ENCODE data around the gene PPP1R14B.

Gene PPP1R14B

DNA sequence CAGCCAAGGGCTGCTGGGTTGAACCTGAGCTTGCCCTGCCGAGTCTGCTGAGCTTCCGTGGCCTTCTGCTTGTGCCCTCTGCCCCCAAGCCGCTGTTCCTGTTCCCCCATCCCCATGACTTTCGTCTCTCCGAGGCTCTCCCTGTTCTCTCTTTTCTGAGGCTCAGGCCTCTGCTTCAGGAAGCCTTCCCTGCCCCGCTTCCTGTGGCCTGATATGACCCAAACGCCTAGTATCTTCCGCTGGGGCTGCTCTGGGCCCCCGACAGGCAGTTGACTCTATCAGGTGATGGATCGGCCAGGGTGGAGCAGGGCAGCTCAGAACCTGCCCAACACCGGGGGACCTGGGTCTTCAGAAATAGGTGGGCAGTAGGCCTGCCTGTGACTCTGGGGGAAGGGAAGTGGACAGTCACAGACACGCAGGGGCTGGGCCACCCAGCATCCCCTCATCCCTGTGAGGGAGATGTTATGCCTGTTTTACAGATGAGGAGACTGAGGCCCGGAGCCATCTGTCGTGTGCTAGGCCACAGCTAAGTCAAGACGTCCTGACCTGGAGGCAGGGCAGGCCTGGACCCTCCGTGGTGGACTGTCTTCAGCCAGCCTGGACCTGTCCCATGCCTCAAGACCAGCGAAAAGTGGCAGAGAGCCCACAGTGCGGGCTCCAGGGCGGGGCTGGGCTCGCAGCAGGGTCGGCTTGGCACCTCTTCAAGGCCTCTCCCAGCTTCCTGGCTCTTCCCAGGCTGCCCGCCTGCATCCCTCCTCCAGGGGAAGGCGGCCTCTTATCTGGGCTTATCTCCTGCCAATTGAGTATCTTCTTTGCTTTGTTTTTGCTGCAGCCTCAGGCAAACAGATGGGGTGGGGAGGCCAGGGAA is 21.5 kb upstream of the PPP1R14B start:
- H3K27ac Mint-ChIP-seq: peak overlapping the region; percentile 99
- peaks cover 25% of the 10 kb centered on the region for H3K4me1 Mint-ChIP-seq (ENCODE audit: low read depth)
- H3K4me3 Mint-ChIP-seq: peak overlapping the region; percentile 98
- no peak for DNase-seq
- H3K27me3 Mint-ChIP-seq: no peaks in the 10 kb centered on the region
- H3K36me3 Mint-ChIP-seq (ENCODE audit: low read depth): peaks cover 42% of the 10 kb centered on the region
- no peaks in the 10 kb centered on the region for H3K9me3 Mint-ChIP-seq

DNA sequence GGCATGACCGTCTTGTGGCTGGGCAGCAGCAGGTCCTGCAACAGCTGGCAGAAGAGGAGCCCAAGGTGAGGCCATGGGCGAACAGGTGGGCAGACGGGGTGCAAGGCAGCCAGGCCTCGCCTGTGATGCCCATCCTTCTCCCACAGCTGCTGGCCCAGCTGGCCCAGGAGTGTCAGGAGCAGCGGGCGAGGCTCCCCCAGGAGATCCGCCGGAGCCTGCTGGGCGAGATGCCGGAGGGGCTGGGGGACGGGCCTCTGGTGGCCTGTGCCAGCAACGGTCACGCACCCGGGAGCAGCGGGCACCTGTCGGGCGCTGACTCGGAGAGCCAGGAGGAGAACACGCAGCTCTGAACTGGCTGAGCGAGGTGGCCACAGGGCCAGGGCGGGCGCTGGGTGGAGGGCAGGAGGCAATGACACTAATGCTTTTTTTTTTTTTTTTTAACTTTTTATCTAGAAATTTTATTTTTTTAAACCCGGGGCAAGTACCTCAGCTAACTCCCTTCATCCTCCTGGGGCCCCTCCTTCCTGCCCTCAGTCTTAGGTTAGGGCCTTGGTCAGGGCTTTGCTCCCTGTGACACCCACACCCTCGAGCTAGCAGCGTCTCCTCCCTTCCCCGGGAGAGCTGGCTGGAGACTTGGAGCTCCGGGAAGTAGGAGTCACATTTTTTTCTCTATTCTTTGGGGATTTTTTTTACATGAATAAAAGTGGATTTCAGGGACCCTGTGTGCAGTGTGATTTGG is 20.6 kb upstream of the PPP1R14B start:
- Mint-ChIP-seq H3K9me3 (no peaks in the 10 kb centered on the region), H3K4me1 (ENCODE audit: low read depth) (peaks cover 22% of the 10 kb centered on the region), H3K27me3 (no peaks in the 10 kb centered on the region), H3K27ac (peak overlapping the region; percentile 99), H3K36me3 (ENCODE audit: low read depth) (peaks cover 48% of the 10 kb centered on the region), H3K4me3 (no peak overlapping the region)
- DNase-seq: no peak

DNA sequence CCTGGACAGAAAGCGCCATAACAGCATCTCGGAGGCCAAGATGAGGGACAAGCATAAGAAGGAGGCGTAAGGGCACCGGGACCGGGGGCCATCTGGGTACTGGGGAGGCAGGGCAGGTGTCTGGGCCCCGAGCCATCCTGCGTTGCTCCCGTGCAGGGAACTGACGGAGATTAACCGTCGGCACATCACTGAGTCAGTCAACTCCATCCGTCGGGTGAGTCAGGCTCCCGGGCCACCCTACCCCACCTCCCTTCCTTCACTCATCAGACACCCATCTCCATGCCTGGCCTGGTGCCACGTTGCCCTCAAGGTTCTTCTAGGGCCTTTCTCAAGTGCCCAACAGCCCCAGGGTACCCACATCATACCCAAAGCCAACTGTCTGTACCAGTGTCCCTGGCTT is 19.6 kb upstream of the PPP1R14B start:
- no peak overlapping the region for H3K27ac Mint-ChIP-seq
- peaks cover 15% of the 10 kb centered on the region for H3K4me1 Mint-ChIP-seq (ENCODE audit: low read depth)
- no peaks in the 10 kb centered on the region for H3K27me3 Mint-ChIP-seq
- no peak overlapping the region for H3K4me3 Mint-ChIP-seq
- H3K36me3 Mint-ChIP-seq (ENCODE audit: low read depth): peaks cover 51% of the 10 kb centered on the region
- no peak for DNase-seq
- no peaks in the 10 kb centered on the region for H3K9me3 Mint-ChIP-seq

GRCh38 chr11:64265176-64266160 is 18.7 kb upstream of the PPP1R14B start:
- H3K4me1 Mint-ChIP-seq (ENCODE audit: low read depth): peaks cover 15% of the 10 kb centered on the region
- H3K27me3 Mint-ChIP-seq: no peaks in the 10 kb centered on the region
- H3K36me3 Mint-ChIP-seq (ENCODE audit: low read depth): peaks cover 52% of the 10 kb centered on the region

GRCh38 chr11:64264371-64264852 is 17.7 kb upstream of the PPP1R14B start:
- DNase-seq: no peak
- H3K36me3 Mint-ChIP-seq (ENCODE audit: low read depth): peaks cover 54% of the 10 kb centered on the region
- H3K27ac Mint-ChIP-seq: peak overlapping the region; percentile 61
- no peak overlapping the region for H3K4me3 Mint-ChIP-seq
- H3K9me3 Mint-ChIP-seq: no peaks in the 10 kb centered on the region
- H3K4me1 Mint-ChIP-seq (ENCODE audit: low read depth): peaks cover 22% of the 10 kb centered on the region
- no peaks in the 10 kb centered on the region for H3K27me3 Mint-ChIP-seq

More at GRCh38 chr11:64265176-64266160, 18.7 kb upstream of the PPP1R14B start:
- no peak overlapping the region for H3K27ac Mint-ChIP-seq
- no peak overlapping the region for H3K4me3 Mint-ChIP-seq
- DNase-seq: no peak
- no peaks in the 10 kb centered on the region for H3K9me3 Mint-ChIP-seq

GRCh38 chr11:64263947-64264317 is 17.2 kb upstream of the PPP1R14B start:
- Mint-ChIP-seq H3K36me3 (ENCODE audit: low read depth) (peaks cover 55% of the 10 kb centered on the region), H3K27ac (no peak overlapping the region), H3K27me3 (no peaks in the 10 kb centered on the region), H3K9me3 (no peaks in the 10 kb centered on the region), H3K4me3 (no peak overlapping the region), H3K4me1 (ENCODE audit: low read depth) (peaks cover 22% of the 10 kb centered on the region)
- no peak for DNase-seq

- Mint-ChIP-seq H3K27ac (no peak overlapping the region), H3K9me3 (no peaks in the 10 kb centered on the region), H3K27me3 (no peaks in the 10 kb centered on the region), H3K4me1 (ENCODE audit: low read depth) (peaks cover 16% of the 10 kb centered on the region), H3K36me3 (ENCODE audit: low read depth) (peaks cover 55% of the 10 kb centered on the region), H3K4me3 (no peak overlapping the region)
- DNase-seq: no peak
Observed at GRCh38 chr11:64263021-64263946, 16.5 kb upstream of the PPP1R14B start.

- Mint-ChIP-seq H3K4me1 (ENCODE audit: low read depth) (peaks cover 11% of the 10 kb centered on the region), H3K27ac (no peak overlapping the region)
Observed at GRCh38 chr11:64262271-64263002, 15.7 kb upstream of the PPP1R14B start.

DNA sequence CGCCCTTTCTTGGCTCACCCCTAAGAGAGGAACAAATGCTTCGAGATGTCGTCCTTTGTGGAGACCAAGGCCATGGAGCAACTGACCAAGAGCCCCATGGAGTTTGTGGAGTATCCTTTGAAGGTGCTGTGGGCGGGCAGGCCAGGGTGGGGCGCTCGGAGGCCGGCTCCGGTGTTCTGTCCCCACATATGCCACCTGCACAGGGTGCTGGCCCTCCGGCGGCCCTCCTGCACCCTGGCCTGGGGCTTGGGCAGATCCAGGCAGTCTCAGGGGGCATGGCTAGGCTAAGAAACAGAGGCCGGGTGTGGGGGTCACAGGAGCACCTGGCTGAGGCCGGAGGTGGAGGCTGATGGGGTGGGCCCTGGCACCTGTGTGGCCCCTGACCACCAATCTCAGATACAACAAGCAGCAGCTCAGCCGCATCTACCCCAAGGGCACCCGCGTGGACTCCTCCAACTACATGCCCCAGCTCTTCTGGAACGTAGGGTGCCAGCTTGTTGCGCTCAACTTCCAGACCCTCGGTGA is 14.9 kb upstream of the PPP1R14B start:
- Mint-ChIP-seq H3K4me3 (no peak overlapping the region), H3K9me3 (no peaks in the 10 kb centered on the region), H3K27me3 (no peaks in the 10 kb centered on the region), H3K27ac (no peak overlapping the region), H3K4me1 (ENCODE audit: low read depth) (peaks cover 11% of the 10 kb centered on the region), H3K36me3 (ENCODE audit: low read depth) (peaks cover 62% of the 10 kb centered on the region)
- no peak for DNase-seq

More at GRCh38 chr11:64262271-64263002, 15.7 kb upstream of the PPP1R14B start:
- no peak for DNase-seq
- Mint-ChIP-seq H3K27me3 (no peaks in the 10 kb centered on the region), H3K4me3 (no peak overlapping the region), H3K36me3 (ENCODE audit: low read depth) (peaks cover 60% of the 10 kb centered on the region), H3K9me3 (no peaks in the 10 kb centered on the region)

- peaks cover 11% of the 10 kb centered on the region for H3K4me1 Mint-ChIP-seq (ENCODE audit: low read depth)
- no peaks in the 10 kb centered on the region for H3K9me3 Mint-ChIP-seq
- H3K36me3 Mint-ChIP-seq (ENCODE audit: low read depth): peaks cover 61% of the 10 kb centered on the region
- H3K27ac Mint-ChIP-seq: no peak overlapping the region
- no peaks in the 10 kb centered on the region for H3K27me3 Mint-ChIP-seq
- no peak for DNase-seq
- no peak overlapping the region for H3K4me3 Mint-ChIP-seq
Observed at GRCh38 chr11:64260147-64260708, 13.5 kb upstream of the PPP1R14B start.

- Mint-ChIP-seq H3K4me3 (no peak overlapping the region), H3K27ac (no peak overlapping the region), H3K36me3 (ENCODE audit: low read depth) (peaks cover 63% of the 10 kb centered on the region), H3K4me1 (ENCODE audit: low read depth) (peaks cover 11% of the 10 kb centered on the region), H3K27me3 (no peaks in the 10 kb centered on the region), H3K9me3 (no peaks in the 10 kb centered on the region)
- DNase-seq: no peak
Observed at GRCh38 chr11:64259533-64260067, 12.9 kb upstream of the PPP1R14B start.

DNA sequence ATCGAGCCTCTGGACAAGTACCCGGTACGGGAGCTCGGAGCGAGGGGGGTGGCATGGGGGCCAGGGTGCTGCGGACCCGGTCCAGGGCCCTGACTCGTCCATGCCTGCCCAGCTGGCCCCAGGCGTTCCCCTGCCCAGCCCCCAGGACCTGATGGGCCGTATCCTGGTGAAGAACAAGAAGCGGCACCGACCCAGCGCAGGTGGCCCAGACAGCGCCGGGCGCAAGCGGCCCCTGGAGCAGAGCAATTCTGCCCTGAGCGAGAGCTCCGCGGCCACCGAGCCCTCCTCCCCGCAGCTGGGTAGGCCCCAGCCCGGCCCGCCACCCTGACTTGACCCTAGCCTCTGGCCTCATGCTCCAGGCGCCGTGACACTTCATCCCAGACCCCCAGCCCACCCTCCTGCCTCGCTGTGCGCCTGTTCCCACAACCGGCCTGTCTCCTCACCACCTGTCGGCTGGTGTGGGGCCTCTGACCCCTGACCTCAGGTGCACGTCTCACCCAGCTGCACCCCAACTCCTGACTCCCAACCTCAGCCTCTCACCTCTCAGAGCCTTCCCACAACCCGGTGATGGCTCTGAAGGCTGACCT is 12.3 kb upstream of the PPP1R14B start:
- H3K4me1 Mint-ChIP-seq (ENCODE audit: low read depth): peaks cover 11% of the 10 kb centered on the region
- H3K27ac Mint-ChIP-seq: no peak overlapping the region
- no peak overlapping the region for H3K4me3 Mint-ChIP-seq
- DNase-seq: no peak
- no peaks in the 10 kb centered on the region for H3K9me3 Mint-ChIP-seq
- no peaks in the 10 kb centered on the region for H3K27me3 Mint-ChIP-seq
- H3K36me3 Mint-ChIP-seq (ENCODE audit: low read depth): peaks cover 61% of the 10 kb centered on the region
